Cardiac fibroblast (primary cell): Measurements from ENCODE around the gene MARCHF6.
A peak's percentile ranks its signal among the peaks of the same experiment; 100 is the strongest.

Experiments
- DNase-seq, 2 donors: peaks; one replicate each; pipeline versions ENCODE4 v3.0.0 to v3.0.0-alpha.2; 2010; ENCODE audit warnings: low read depth in 2 of 2
- H3K4me3 ChIP-seq, 2 donors: replicated peaks in 1 of 2; 1 replicate in 1 of 2; 2 replicates in 1 of 2; pipeline ENCODE4 v1.5.1; 2011; ENCODE audit warnings: low read depth in 2 of 2, low read length in 2 of 2, mild to moderate bottlenecking in 2 of 2, moderate library complexity in 1 of 2
- TF ChIP-seq, protein P1 (sequence below): IDR thresholded peaks from one replicate; pipeline ENCODE4 v1.5.1; 2011; ENCODE audit warnings: low read depth, mild to moderate bottlenecking, low read length, inconsistent platforms

MARCHF6 gene

DNA sequence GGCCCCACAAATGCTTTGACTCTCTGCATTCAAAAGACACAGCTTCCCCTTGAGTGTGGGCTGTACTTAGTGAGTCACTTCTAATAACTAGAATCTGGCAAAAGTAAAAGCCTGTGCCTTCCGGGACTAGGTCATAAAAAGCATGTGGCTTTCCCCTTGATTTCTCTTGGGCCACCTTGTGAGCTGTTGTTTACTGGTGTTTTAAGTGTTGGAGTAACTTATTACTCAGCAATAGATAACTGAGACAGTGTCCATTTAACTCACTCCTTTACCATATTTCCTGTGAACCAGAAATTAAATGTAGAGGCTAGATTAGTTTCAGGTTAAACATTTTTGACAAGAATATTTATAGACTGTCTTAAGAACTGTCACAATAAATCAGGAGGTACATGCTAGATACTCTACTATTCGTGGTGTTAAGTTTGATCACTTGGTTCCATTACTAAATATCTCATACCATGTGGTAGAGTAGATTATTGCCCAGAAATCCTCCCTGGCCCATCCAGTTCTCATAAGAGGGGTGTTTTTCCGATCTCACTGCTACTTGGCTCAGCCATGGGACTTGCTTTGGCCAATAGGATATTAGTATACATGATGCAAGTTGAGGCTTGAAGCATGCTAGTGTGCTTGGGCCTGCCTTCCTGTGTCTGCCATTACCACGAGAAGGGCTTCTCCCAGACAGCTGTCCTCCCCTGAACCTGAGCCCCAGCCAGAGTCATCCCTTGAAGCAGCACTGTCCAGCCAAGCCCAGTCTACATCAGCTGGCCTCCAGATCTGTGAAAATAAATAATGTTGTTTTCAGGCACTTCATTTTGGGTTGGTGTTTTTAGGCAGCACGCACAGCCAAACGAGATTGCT, 35.4 kb upstream of the MARCHF6 start:
- no peak overlapping the region for H3K4me3 ChIP-seq
- TF ChIP-seq, protein P1, sequence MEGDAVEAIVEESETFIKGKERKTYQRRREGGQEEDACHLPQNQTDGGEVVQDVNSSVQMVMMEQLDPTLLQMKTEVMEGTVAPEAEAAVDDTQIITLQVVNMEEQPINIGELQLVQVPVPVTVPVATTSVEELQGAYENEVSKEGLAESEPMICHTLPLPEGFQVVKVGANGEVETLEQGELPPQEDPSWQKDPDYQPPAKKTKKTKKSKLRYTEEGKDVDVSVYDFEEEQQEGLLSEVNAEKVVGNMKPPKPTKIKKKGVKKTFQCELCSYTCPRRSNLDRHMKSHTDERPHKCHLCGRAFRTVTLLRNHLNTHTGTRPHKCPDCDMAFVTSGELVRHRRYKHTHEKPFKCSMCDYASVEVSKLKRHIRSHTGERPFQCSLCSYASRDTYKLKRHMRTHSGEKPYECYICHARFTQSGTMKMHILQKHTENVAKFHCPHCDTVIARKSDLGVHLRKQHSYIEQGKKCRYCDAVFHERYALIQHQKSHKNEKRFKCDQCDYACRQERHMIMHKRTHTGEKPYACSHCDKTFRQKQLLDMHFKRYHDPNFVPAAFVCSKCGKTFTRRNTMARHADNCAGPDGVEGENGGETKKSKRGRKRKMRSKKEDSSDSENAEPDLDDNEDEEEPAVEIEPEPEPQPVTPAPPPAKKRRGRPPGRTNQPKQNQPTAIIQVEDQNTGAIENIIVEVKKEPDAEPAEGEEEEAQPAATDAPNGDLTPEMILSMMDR, result no peak
- no peak for DNase-seq

DNA sequence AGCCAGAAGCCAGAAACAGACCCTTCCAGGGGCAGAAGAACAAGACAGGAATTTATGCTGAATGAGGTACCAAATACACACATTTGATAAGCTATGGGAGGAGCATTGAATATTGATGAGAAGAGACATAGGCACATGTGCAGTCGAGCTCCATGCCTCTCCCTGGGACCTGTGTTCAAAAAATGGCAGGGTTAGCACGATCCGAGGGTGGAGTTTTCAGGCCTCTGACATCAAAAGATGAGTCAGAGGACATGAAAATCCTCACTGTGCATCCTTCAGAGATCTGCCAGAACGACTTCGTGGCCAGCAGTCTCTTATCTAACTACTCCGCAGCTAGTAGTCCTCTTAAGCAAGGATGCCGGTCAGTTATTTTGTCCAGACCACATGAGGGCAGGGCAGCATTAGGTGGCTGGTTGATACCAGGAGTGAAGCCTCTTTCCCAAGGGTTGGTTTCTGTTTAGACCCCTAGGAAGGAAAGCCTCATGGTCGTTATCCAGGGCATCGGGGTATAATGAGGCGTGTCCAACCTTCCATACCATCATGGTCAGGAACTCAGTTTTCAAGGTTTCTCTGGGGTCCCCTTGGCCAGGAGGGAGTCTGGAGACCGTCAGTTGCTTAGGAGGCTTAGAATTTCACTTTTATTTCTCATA, 34.2 kb upstream of the MARCHF6 start:
- peak; percentile 65 to 71 for DNase-seq
- TF ChIP-seq, protein P1, result no peak
- H3K4me3 ChIP-seq, result no peak overlapping the region

GRCh38 chr5:10320793-10321192, 32.7 kb upstream of the MARCHF6 start:
- no peak for DNase-seq
- TF ChIP-seq, protein P1, result no peak
- no peak overlapping the region for H3K4me3 ChIP-seq

- no peak overlapping the region for H3K4me3 ChIP-seq
- TF ChIP-seq, protein P1, result no peak
- DNase-seq, result no peak
Observed at GRCh38 chr5:10321882-10322281, 31.6 kb upstream of the MARCHF6 start.

- no peak for DNase-seq
- TF ChIP-seq, protein P1, result no peak
Observed at GRCh38 chr5:10323588-10324488, 29.7 kb upstream of the MARCHF6 start.

DNA sequence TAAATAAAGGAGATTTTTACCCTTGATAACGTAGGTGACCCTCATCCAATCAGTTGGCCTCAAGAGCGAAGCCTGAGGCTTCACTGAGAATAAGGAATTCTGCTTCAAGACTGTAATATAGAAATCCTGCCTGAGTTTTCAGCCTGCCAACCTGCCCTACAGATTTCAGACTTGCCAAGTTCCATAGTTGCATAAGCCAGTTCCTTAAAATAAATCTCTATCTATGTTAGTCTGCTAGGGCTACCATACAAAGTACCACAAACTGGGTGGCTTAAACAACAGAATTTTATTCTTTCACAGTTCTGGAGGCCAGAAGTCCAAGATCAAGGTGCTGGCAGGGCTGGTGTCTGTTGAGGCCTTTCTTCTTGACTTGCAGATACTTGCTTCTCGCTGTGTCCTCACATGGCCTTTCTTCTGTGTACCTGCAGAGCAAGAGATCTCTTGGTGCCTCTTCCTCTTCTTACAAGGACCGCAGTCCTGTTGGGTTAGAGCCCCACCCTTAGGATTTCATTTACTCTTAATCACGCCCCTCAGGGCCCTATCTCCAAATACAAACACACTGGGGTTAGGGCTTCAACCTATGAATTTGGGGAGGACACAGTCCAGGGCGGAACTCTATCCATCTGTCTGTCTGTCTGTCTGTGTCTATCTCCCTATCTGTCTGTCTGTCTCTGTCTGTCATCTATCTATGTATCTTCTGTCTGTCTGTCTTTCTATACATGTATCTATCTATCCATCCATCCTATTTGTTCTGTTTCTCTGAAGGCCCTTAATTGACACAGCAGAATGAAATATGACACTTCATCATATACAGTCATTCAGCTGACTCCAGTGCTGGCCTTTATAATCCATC, 28.8 kb upstream of the MARCHF6 start:
- no peak overlapping the region for H3K4me3 ChIP-seq
- DNase-seq, result no peak
- TF ChIP-seq, protein P1, result no peak

More at GRCh38 chr5:10323588-10324488, 29.7 kb upstream of the MARCHF6 start:
- no peak overlapping the region for H3K4me3 ChIP-seq
